K562 (cell line): Measurements from ENCODE around the gene INHA. TPM values are rescaled to one million over a fixed set of nuclear protein-coding genes. Genes with fewer than 3 reads are reported as not detected.

ENCODE experiments used
- CBX1 ChIP-seq: sonication (generic); IDR thresholded peaks from 2 replicates; pipeline ENCODE4 v1.6.1; 2016; ENCODE audit warnings: antibody characterized with exemption, low read depth, mild to moderate bottlenecking
- CREM ChIP-seq: IDR thresholded peaks from 2 replicates; pipeline ENCODE4 v1.6.1; 2014; ENCODE audit warnings: antibody characterized with exemption, low read depth
- ETV6 ChIP-seq, 3 experiments: fragments of 150-350 bp in 1 of 3; sonication (generic) in 1 of 3; formaldehyde crosslinking in 1 of 3; IDR thresholded peaks; 2 replicates each; pipeline versions ENCODE4 v1.6.1 to v1.8.0; 2014 to 2022; ENCODE audit warnings: borderline replicate concordance in 2 of 3, low read depth in 2 of 3, antibody characterized with exemption in 1 of 3, low read length in 1 of 3, mild to moderate bottlenecking in 1 of 3, missing genetic modification reagents in 1 of 3
- KLF1 ChIP-seq: fragments of 450-650 bp; IDR thresholded peaks from 2 replicates; pipeline ENCODE4 v1.6.1; 2016; ENCODE audit warnings: missing genetic modification characterization, missing compliant biosample characterization
- RB1 ChIP-seq: fragments of 450-650 bp; IDR thresholded peaks from 2 replicates; pipeline ENCODE4 v1.6.1; 2017; ENCODE audit warnings: low read depth, mild to moderate bottlenecking
- RBBP5 ChIP-seq: fragments of 200-600 bp; sonication (generic); IDR thresholded peaks from 2 replicates; pipeline ENCODE4 v1.6.1; 2012; ENCODE audit warnings: borderline replicate concordance, mild to moderate bottlenecking, low read length, control low read depth, inconsistent platforms; ENCODE audit not compliant: insufficient read depth, poor library complexity, severe bottlenecking
- RBFOX2 ChIP-seq: fragments of 200-400 bp; formaldehyde crosslinking; IDR thresholded peaks from 2 replicates; pipeline ENCODE4 v1.6.1; 2017; ENCODE audit warnings: low read depth, mild to moderate bottlenecking, low read length, moderate library complexity
- ZKSCAN1 ChIP-seq: fragments of 150-350 bp; IDR thresholded peaks from 2 replicates; pipeline ENCODE4 v1.6.1; 2016; ENCODE audit warnings: low read depth, low read length
- ZNF583 ChIP-seq: fragments of 250-450 bp; sonication (Bioruptor Pico); IDR thresholded peaks from 2 replicates; pipeline ENCODE4 v1.4.0; 2020
- ZNF586 ChIP-seq: fragments of 450-650 bp; formaldehyde crosslinking; conservative IDR thresholded peaks from 2 replicates; pipeline ENCODE4 v1.4.0; 2020; ENCODE audit warnings: mild to moderate bottlenecking, moderate library complexity
- ZNF589 ChIP-seq: fragments of 200-800 bp; sonication (Bioruptor generic); IDR thresholded peaks from 2 replicates; pipeline ENCODE4 v1.6.1; 2016; ENCODE audit warnings: low read depth, missing genetic modification characterization, missing compliant biosample characterization
- polyA plus RNA-seq, 8 experiments: library from polyadenylated mRNA; depleted of rRNA in 4 of 8; stranded (reverse) in 5 of 8; unstranded in 3 of 8; fragments of >200 nt; fragmentation: Nextera tagmentation in 2 of 8; fragmentation: Illumina TruSeq in 1 of 8; extraction: Ambion mirVana in 2 of 8; extraction: Trizol in 1 of 8; gene quantifications; 2 replicates each; pipeline versions ENCODE4 v1.2.1 to v1.2.3, GENCODE V29; 2011 to 2014; ENCODE audit warnings: inconsistent platforms in 1 of 8, missing spikeins in 1 of 8
- total RNA-seq, 7 experiments: library from RNA; depleted of rRNA in 6 of 7; stranded (reverse); fragments of >200 nt in 6 of 7; fragmentation: Illumina TruSeq in 2 of 7; extraction: Trizol in 2 of 7; gene quantifications; 2 replicates each; pipeline versions ENCODE4 v1.2.1 to v1.2.3, GENCODE V29; 2011 to 2021; ENCODE audit warnings: low replicate concordance in 1 of 7
- TF ChIP-seq, protein P1 (sequence below): fragments of 450-650 bp; IDR thresholded peaks from 2 replicates; pipeline ENCODE4 v1.6.1; 2016; ENCODE audit warnings: antibody characterized with exemption
- TF ChIP-seq, protein P2 (sequence below): fragments of 450-650 bp; IDR thresholded peaks from 2 replicates; pipeline ENCODE4 v1.6.1; 2016; ENCODE audit warnings: mild to moderate bottlenecking
- TF ChIP-seq, protein P3 (sequence below), 2 experiments: fragments of 450-650 bp; IDR thresholded peaks; 2 replicates each; pipeline ENCODE4 v1.6.1; 2016; ENCODE audit warnings: mild to moderate bottlenecking in 2 of 2, borderline replicate concordance in 1 of 2, low read depth in 1 of 2, moderate library complexity in 1 of 2

Gene INHA
- total and polyA plus RNA-seq, 9 of the 15 experiments (the other 6 are each of a cell fraction or from before 2014, with no cell fraction given): 0.07 to 1.9 (median 0.40) TPM

DNA sequence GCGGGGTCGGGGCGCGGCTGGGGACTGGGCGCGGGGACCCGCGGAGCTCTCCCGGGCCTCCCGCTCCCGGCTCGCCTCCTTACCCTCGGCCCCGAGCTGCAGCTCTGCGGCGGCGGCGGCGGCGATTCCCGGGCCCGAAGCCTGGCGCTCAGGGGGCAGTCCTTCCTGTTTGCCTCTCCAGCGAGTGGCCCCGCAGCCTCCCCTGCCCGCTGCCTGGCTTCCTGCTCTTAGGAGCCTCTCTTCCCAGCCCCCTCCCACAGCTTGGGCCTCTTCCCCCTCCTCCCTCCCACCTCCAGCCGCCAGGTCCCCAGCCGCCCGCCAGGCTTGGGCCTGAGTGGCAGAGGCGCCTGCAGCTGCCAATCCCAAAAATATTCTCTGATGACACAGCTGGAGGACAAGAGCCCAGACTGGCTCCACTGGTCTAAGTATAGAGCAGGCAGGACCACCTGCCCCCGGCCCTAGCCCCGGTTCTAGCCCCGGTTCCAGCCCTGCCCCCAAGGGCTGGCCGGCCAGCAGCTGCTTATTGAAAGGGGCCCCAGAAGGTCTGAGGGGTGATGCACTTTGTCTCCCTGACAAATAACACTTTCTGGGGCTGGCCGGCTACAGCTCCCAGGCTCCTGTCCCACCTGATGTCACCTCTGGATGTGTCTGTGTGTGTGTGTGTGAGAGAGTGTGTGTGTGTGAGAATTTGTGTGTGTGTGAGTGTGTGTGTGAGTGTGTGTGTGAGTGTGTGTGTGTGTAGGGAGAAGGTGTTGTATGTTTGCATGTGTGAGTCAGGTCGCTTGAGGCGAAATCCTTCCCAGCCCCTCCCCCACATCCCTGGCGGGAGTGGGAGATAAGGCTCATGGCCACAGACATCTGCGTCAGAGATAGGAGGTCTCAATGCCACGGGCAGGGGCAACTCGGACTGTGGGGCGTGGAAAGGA lies 536 bp upstream of the INHA start, which contains the start of gene OBSL1 (continued):
- TF ChIP-seq, protein P1, sequence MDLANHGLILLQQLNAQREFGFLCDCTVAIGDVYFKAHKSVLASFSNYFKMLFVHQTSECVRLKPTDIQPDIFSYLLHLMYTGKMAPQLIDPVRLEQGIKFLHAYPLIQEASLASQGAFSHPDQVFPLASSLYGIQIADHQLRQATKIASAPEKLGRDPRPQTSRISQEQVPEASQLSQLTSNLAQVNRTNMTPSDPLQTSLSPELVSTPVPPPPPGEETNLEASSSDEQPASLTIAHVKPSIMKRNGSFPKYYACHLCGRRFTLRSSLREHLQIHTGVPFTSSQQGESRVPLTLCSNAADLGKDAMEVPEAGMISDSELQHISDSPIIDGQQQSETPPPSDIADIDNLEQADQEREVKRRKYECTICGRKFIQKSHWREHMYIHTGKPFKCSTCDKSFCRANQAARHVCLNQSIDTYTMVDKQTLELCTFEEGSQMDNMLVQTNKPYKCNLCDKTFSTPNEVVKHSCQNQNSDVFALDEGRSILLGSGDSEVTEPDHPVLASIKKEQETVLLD: peak; percentile 88
- TF ChIP-seq ZKSCAN1 (no peak), RBBP5 (peak; percentile 69), ZNF583 (no peak), ZNF589 (0 out of 2 replicates have a peak, but pooled peaks have one; percentile 46), KLF1 (tag) (no peak), ZNF586 (CRISPR knock-in tag) (no peak), CBX1 (no peak), RB1 (no peak), CREM (peak; percentile 90), ETV6 (IDR thresholded peaks at IDR 0.05; ENCODE audit: borderline replicate concordance in 1 of 2, low read depth in 2 of 2, low read length in 1 of 2) (no peak), ETV6 (CRISPR knock-in tag; IDR thresholded peaks at IDR 0.05; ENCODE audit: borderline replicate concordance) (no peak), RBFOX2 (peak; percentile 57)
- TF ChIP-seq, protein P2, sequence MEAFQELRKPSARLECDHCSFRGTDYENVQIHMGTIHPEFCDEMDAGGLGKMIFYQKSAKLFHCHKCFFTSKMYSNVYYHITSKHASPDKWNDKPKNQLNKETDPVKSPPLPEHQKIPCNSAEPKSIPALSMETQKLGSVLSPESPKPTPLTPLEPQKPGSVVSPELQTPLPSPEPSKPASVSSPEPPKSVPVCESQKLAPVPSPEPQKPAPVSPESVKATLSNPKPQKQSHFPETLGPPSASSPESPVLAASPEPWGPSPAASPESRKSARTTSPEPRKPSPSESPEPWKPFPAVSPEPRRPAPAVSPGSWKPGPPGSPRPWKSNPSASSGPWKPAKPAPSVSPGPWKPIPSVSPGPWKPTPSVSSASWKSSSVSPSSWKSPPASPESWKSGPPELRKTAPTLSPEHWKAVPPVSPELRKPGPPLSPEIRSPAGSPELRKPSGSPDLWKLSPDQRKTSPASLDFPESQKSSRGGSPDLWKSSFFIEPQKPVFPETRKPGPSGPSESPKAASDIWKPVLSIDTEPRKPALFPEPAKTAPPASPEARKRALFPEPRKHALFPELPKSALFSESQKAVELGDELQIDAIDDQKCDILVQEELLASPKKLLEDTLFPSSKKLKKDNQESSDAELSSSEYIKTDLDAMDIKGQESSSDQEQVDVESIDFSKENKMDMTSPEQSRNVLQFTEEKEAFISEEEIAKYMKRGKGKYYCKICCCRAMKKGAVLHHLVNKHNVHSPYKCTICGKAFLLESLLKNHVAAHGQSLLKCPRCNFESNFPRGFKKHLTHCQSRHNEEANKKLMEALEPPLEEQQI: no peak
- TF ChIP-seq, protein P3, sequence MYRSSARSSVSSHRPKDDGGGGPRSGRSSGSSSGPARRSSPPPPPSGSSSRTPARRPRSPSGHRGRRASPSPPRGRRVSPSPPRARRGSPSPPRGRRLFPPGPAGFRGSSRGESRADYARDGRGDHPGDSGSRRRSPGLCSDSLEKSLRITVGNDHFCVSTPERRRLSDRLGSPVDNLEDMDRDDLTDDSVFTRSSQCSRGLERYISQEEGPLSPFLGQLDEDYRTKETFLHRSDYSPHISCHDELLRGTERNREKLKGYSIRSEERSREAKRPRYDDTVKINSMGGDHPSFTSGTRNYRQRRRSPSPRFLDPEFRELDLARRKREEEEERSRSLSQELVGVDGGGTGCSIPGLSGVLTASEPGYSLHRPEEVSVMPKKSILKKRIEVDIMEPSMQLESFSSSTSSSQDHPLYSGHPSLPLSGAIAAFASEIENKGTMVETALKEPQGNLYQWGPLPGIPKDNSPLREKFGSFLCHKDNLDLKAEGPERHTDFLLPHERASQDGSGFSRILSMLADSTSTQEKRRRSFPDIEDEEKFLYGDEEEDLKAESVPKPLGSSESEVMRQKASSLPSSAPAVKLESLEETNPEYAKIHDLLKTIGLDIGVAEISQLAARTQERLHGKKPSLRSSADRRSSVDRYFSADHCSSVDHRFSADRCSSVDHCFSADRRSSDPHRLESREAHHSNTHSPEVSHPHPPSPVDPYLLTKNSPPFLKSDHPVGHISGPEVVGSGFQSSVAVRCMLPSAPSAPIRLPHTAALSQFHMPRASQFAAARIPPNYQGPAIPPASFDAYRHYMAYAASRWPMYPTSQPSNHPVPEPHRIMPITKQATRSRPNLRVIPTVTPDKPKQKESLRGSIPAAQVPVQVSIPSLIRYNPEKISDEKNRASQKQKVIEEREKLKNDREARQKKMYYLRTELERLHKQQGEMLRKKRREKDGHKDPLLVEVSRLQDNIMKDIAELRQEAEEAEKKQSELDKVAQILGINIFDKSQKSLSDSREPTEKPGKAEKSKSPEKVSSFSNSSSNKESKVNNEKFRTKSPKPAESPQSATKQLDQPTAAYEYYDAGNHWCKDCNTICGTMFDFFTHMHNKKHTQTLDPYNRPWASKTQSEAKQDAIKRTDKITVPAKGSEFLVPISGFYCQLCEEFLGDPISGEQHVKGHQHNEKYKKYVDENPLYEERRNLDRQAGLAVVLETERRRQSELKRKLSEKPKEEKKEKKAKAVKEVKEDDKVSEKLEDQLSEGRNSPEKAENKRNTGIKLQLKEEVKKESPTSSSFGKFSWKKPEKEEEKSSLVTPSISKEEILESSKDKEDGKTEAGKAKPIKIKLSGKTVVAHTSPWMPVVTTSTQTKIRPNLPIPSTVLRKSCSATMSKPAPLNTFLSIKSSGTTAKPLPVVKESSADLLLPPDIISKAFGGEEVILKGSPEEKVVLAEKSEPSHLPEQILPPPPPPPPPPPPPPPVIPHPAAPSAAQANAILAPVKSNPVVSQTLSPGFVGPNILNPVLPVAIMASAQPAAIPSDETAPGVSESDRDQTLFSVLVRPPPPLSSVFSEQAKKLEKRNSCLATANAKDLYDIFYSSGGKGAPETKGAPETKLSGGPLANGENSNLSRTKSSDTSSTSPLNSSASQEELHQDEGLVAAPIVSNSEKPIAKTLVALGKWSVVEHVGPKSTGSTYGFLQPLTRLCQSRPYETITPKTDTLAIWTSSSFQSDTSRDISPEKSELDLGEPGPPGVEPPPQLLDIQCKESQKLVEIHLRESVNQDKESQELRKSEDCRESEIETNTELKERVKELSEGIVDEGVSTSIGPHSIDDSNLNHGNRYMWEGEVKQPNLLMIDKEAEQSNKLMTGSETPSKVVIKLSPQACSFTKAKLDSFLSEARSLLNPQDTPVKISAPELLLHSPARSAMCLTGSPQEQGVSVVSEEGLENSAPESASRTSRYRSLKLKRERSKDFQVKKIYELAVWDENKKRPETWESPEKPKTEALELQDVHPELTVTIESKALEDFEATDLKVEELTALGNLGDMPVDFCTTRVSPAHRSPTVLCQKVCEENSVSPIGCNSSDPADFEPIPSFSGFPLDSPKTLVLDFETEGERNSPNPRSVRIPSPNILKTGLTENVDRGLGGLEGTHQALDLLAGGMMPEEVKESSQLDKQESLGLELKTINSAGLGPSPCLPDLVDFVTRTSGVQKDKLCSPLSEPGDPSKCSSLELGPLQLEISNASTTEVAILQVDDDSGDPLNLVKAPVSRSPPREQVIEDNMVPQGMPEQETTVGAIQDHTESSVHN (IDR thresholded peaks at IDR 0.05; ENCODE audit: borderline replicate concordance in 1 of 2, low read depth in 1 of 2): peak in 1 of 2 experiments; percentile 74; a peak in 2 of 4 replicates
